Measurements from ENCODE around the gene ZNF70.
"Not testable (repeated sequence)": the region's sequence is repeated elsewhere in the genome, so short reads cannot be mapped to it uniquely, and the experiment has no call there.

The ZNF70 gene

GRCh38 chr22:23754980-23755636 lies 4.2 kb upstream of the ZNF70 start:
- DNase-seq: no peak

GRCh38 chr22:23754220-23754919 lies 3.5 kb upstream of the ZNF70 start, which contains the start of gene VPREB3:
Gene VPREB3 (minus strand): TSS chr22:23754425. CDS start chr22:23754363, 62 bp downstream.
- no peak for DNase-seq

- no peak for DNase-seq
Observed at GRCh38 chr22:23753385-23753784, 2.5 kb upstream of the ZNF70 start.

- DNase-seq: no peak
Observed at GRCh38 chr22:23752750-23753149, 1.8 kb upstream of the ZNF70 start.

GRCh38 chr22:23752090-23752691 lies 1.3 kb upstream of the ZNF70 start:
- DNase-seq: no peak

GRCh38 chr22:23751441-23751996 lies 607 bp upstream of the ZNF70 start:
- DNase-seq: no peak

- DNase-seq: no peak
Observed at GRCh38 chr22:23750367-23750713, 572 bp downstream of the ZNF70 start.

- no peak for DNase-seq
Observed at GRCh38 chr22:23749841-23750301, 1.0 kb downstream of the ZNF70 start.

- no peak for DNase-seq
Observed at GRCh38 chr22:23745791-23746190, 5.1 kb downstream of the ZNF70 start.

- DNase-seq: no peak
Observed at GRCh38 chr22:23744485-23744884, 6.4 kb downstream of the ZNF70 start.

GRCh38 chr22:23744001-23744400 lies 6.9 kb downstream of the ZNF70 start:
- DNase-seq: no peak

- DNase-seq: no peak
Observed at GRCh38 chr22:23743303-23743705, 7.6 kb downstream of the ZNF70 start.

- DNase-seq: no peak
Observed at GRCh38 chr22:23742505-23743264, 8.2 kb downstream of the ZNF70 start.

GRCh38 chr22:23737696-23738095 lies 13.2 kb downstream of the ZNF70 start:
- no peak for DNase-seq

- DNase-seq: not testable (repeated sequence)
Observed at GRCh38 chr22:23728108-23728507, 22.8 kb downstream of the ZNF70 start.

GRCh38 chr22:23722724-23723123 lies 28.2 kb downstream of the ZNF70 start:
- DNase-seq: no peak

- no peak for DNase-seq
Observed at GRCh38 chr22:23722160-23722559, 28.8 kb downstream of the ZNF70 start.

- no peak for DNase-seq
Observed at GRCh38 chr22:23720855-23721254, 30.1 kb downstream of the ZNF70 start.

GRCh38 chr22:23718371-23719165 lies 32.3 kb downstream of the ZNF70 start:
- DNase-seq: no peak

- peak; percentile 94 for DNase-seq
Observed at GRCh38 chr22:23716811-23717801, 33.8 kb downstream of the ZNF70 start.
